Activated effector memory CD4-positive, alpha-beta T cell treated with anti-CD3 and anti-CD28 coated beads, Interleukin-2, amount 50 U/mL, for 16 hours (primary cell): Measurements from ENCODE around the gene CX3CR1.

Experiments
- DNase-seq: peaks from one replicate; pipeline ENCODE4 v3.0.0-alpha.2; 2020

Gene CX3CR1

GRCh38 chr3:39291903-39292329, 12.1 kb upstream of the CX3CR1 start:
- DNase-seq = peak; percentile 91

GRCh38 chr3:39290255-39290654, 10.4 kb upstream of the CX3CR1 start:
- DNase-seq = no peak

GRCh38 chr3:39289107-39289506, 9.3 kb upstream of the CX3CR1 start:
- no peak for DNase-seq

GRCh38 chr3:39288300-39288808, 8.5 kb upstream of the CX3CR1 start:
- peak; percentile 92 for DNase-seq

GRCh38 chr3:39287216-39288164, 7.7 kb upstream of the CX3CR1 start:
- no peak for DNase-seq

GRCh38 chr3:39286771-39287170, 6.9 kb upstream of the CX3CR1 start:
- no peak for DNase-seq

GRCh38 chr3:39285332-39285731, 5.5 kb upstream of the CX3CR1 start:
- DNase-seq = no peak

- DNase-seq = no peak
Observed at GRCh38 chr3:39284457-39284881, 4.6 kb upstream of the CX3CR1 start.

GRCh38 chr3:39282057-39282456, 2.2 kb upstream of the CX3CR1 start:
- no peak for DNase-seq

GRCh38 chr3:39281533-39281932, 1.7 kb upstream of the CX3CR1 start:
- DNase-seq = no peak

- DNase-seq = no peak
Observed at GRCh38 chr3:39280571-39280970, 735 bp upstream of the CX3CR1 start.

GRCh38 chr3:39278616-39278935, 1.3 kb downstream of the CX3CR1 start:
- DNase-seq = no peak

GRCh38 chr3:39277893-39278615, 1.8 kb downstream of the CX3CR1 start:
- no peak for DNase-seq

GRCh38 chr3:39276746-39277145, 3.1 kb downstream of the CX3CR1 start:
- no peak for DNase-seq

- no peak for DNase-seq
Observed at GRCh38 chr3:39275963-39276593, 3.8 kb downstream of the CX3CR1 start.

GRCh38 chr3:39275052-39275451, 4.8 kb downstream of the CX3CR1 start:
- no peak for DNase-seq

- DNase-seq = no peak
Observed at GRCh38 chr3:39273119-39273518, 6.7 kb downstream of the CX3CR1 start.

- DNase-seq = no peak
Observed at GRCh38 chr3:39272191-39272590, 7.6 kb downstream of the CX3CR1 start.

- no peak for DNase-seq
Observed at GRCh38 chr3:39271363-39271914, 8.4 kb downstream of the CX3CR1 start.

- no peak for DNase-seq
Observed at GRCh38 chr3:39269528-39269927, 10.3 kb downstream of the CX3CR1 start.

GRCh38 chr3:39268549-39268900, 11.3 kb downstream of the CX3CR1 start:
- no peak for DNase-seq

GRCh38 chr3:39267631-39268548, 11.9 kb downstream of the CX3CR1 start:
- peak; percentile 87 for DNase-seq
